Measurements from ENCODE around the gene SRP54.

The SRP54 gene

DNA sequence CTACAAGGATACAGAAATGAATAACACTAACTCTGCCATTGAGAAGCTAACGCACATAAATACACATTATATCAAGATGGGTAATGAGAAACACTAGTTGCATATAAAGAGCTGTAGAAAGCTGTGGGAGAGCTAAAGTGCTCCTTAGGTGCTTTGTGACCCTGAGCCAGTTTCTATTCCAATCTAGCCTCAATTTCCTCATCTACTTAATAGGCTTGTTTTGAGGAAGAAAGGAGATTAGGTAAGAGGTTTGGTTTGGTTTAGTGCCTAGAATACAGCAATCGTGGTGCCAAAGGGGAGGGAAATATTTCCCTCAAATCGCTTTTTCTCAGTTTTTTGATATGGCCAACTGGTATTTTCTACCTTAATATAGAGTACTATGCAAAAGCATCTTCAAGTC, 994 bp downstream of the SRP54 start:
- DNase-seq (ENCODE audit: extremely low read depth, insufficient read length), result no peak
- no peaks in the 10 kb centered on the region for H3K36me3 ChIP-seq (ENCODE audit: control insufficient read depth, insufficient read depth, low read length)
- no peaks in the 10 kb centered on the region for H3K27me3 ChIP-seq (replicated peaks; ENCODE audit: control insufficient read depth, insufficient read depth, low read length)
- TF ChIP-seq, protein P1, sequence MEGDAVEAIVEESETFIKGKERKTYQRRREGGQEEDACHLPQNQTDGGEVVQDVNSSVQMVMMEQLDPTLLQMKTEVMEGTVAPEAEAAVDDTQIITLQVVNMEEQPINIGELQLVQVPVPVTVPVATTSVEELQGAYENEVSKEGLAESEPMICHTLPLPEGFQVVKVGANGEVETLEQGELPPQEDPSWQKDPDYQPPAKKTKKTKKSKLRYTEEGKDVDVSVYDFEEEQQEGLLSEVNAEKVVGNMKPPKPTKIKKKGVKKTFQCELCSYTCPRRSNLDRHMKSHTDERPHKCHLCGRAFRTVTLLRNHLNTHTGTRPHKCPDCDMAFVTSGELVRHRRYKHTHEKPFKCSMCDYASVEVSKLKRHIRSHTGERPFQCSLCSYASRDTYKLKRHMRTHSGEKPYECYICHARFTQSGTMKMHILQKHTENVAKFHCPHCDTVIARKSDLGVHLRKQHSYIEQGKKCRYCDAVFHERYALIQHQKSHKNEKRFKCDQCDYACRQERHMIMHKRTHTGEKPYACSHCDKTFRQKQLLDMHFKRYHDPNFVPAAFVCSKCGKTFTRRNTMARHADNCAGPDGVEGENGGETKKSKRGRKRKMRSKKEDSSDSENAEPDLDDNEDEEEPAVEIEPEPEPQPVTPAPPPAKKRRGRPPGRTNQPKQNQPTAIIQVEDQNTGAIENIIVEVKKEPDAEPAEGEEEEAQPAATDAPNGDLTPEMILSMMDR (IDR thresholded peaks at IDR 0.05; ENCODE audit: insufficient read depth, low read length, poor library complexity, severe bottlenecking), result no peak
- peak overlapping the region; percentile 80 for H3K4me3 ChIP-seq (replicated peaks; ENCODE audit: low read depth, low read length)

DNA sequence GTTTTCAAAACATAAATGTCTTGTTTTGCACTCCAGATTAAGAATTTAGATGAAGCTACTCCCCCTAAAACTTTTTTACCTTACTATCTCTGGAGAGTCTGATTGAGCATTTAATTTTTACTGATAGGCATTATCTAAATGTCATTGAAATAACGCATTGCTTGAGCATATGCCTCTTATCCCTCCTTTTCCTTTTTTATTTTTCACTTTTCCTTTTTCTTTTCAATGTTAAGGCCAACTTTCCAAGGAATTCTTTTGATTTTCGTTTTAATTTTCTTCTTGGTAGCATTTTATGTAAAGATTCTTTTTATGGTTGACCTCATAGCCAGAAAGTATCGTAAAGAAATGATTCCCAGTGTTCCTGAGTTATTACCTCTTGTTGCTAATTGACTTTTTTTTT, 2.9 kb downstream of the SRP54 start:
- Histone ChIP-seq H3K4me3 (replicated peaks; ENCODE audit: low read depth, low read length) (no peak overlapping the region), H3K36me3 (ENCODE audit: control insufficient read depth, insufficient read depth, low read length) (no peaks in the 10 kb centered on the region), H3K27me3 (replicated peaks; ENCODE audit: control insufficient read depth, insufficient read depth, low read length) (no peaks in the 10 kb centered on the region)
- TF ChIP-seq, protein P1 (IDR thresholded peaks at IDR 0.05; ENCODE audit: insufficient read depth, low read length, poor library complexity, severe bottlenecking), result no peak
- DNase-seq (ENCODE audit: extremely low read depth, insufficient read length), result no peak

DNA sequence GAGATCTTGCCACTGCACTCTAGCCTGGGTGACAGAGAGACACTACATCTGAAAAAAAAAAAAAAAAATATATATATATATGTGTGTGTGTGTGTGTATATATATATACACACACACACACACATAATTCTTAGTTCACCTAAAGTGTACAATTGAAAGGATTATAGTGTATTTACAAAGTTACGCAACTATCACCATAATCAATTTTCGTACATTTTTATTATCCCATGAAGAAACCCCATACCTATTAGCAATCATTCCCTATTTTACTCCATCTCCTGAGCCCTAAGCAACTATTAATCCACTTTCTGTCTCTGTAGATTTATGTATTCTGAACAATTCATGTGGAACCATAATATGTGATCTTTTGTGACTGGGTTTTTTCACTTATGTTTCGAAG, 4.4 kb downstream of the SRP54 start:
- Histone ChIP-seq H3K36me3 (ENCODE audit: control insufficient read depth, insufficient read depth, low read length) (no peaks in the 10 kb centered on the region), H3K4me3 (replicated peaks; ENCODE audit: low read depth, low read length) (no peak overlapping the region), H3K27me3 (replicated peaks; ENCODE audit: control insufficient read depth, insufficient read depth, low read length) (no peaks in the 10 kb centered on the region)
- DNase-seq (ENCODE audit: extremely low read depth, insufficient read length), result no peak
- TF ChIP-seq, protein P1 (IDR thresholded peaks at IDR 0.05; ENCODE audit: insufficient read depth, low read length, poor library complexity, severe bottlenecking), result no peak

DNA sequence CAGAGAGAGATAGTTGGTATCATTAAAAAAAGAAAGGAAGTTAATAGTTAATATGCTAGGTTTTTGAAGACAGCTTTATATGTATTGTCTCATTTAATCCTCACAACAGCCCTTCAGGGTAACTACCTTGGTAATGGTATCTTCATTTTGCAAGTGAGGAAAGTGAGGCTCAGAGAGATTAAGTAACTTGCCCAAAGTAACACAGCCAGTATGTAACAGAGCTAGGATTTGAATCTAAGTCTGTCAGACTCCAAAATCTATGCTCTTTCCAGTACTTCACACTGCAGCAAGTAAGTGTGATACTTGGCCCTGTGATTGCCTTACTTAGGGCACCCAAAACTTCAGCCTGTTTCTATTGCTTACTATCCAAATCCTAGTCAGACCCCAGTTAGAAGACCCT, 7.0 kb downstream of the SRP54 start:
- no peak for DNase-seq (ENCODE audit: extremely low read depth, insufficient read length)
- no peak overlapping the region for H3K4me3 ChIP-seq (replicated peaks; ENCODE audit: low read depth, low read length)
- no peaks in the 10 kb centered on the region for H3K27me3 ChIP-seq (replicated peaks; ENCODE audit: control insufficient read depth, insufficient read depth, low read length)
- TF ChIP-seq, protein P1 (IDR thresholded peaks at IDR 0.05; ENCODE audit: insufficient read depth, low read length, poor library complexity, severe bottlenecking), result no peak
- no peaks in the 10 kb centered on the region for H3K36me3 ChIP-seq (ENCODE audit: control insufficient read depth, insufficient read depth, low read length)

DNA sequence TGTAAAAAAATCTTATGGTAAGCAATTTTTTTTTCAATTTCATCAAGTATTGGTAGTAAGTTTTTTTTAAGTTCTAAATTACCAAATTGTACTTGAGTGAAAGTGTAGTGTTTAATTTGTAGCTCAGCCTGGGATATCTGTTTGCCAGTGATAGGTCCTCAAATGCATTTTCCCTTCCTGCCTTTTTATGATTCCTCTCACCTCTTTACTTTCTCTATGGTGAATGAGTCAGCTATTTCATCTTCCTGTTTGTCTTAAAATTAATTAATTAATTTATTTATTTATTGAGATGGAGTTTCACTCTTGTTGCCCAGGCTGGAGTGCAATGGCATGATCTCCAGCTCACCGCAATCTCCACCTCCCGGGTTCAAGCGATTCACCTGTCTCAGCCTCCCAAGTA, 10.6 kb downstream of the SRP54 start:
- no peak for DNase-seq (ENCODE audit: extremely low read depth, insufficient read length)
- H3K27me3 ChIP-seq (replicated peaks; ENCODE audit: control insufficient read depth, insufficient read depth, low read length), result no peaks in the 10 kb centered on the region
- TF ChIP-seq, protein P1 (IDR thresholded peaks at IDR 0.05; ENCODE audit: insufficient read depth, low read length, poor library complexity, severe bottlenecking), result no peak
- no peak overlapping the region for H3K4me3 ChIP-seq (replicated peaks; ENCODE audit: low read depth, low read length)
- no peaks in the 10 kb centered on the region for H3K36me3 ChIP-seq (ENCODE audit: control insufficient read depth, insufficient read depth, low read length)

DNA sequence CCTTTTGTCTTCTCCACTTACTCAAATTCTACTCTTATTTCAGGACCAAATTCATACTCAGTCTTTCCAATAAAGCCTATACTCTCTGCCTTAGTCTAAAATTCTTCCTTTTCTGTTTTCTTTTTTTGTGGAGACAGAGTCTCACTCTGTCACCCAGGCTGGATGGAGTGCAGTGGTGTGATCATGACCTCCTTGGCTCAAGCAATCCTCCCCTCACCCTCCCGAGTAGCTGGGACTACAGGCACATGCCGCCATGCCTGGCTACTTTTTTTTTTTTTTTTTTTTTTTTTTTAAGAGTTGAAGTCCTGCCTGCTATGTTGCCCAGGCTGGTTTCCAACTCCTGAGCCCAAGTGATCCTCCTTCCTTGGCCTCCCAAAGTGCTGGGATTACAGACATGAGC, 11.9 kb downstream of the SRP54 start:
- Histone ChIP-seq H3K27me3 (replicated peaks; ENCODE audit: control insufficient read depth, insufficient read depth, low read length) (no peaks in the 10 kb centered on the region), H3K36me3 (ENCODE audit: control insufficient read depth, insufficient read depth, low read length) (no peaks in the 10 kb centered on the region), H3K4me3 (replicated peaks; ENCODE audit: low read depth, low read length) (no peak overlapping the region)
- no peak for DNase-seq (ENCODE audit: extremely low read depth, insufficient read length)
- TF ChIP-seq, protein P1 (IDR thresholded peaks at IDR 0.05; ENCODE audit: insufficient read depth, low read length, poor library complexity, severe bottlenecking), result no peak
